Neutrophil (primary cell): ENCODE results near the gene NAT16.

ENCODE experiments used
- H3K27ac ChIP-seq: fragments of 200-600 bp; sonication (generic); 2 replicates; pipeline ENCODE4 v1.5.1; 2016; ENCODE audit warnings: mild to moderate bottlenecking, moderate library complexity
- H3K27me3 ChIP-seq: fragments of 200-600 bp; sonication (generic); 2 replicates; pipeline ENCODE4 v1.6.0; 2016; ENCODE audit warnings: mild to moderate bottlenecking
- H3K36me3 ChIP-seq: fragments of 200-600 bp; sonication (generic); 2 replicates; pipeline ENCODE4 v1.5.1; 2017
- H3K4me1 ChIP-seq, 2 experiments: fragments of 200-600 bp in 1 of 2; sonication (generic) in 1 of 2; 1 replicate in 1 of 2; 2 replicates in 1 of 2; pipeline versions ENCODE4 v1.5.1 to v1.6.1; 2013 to 2016; ENCODE audit warnings: low read depth in 1 of 2, low read length in 1 of 2, mild to moderate bottlenecking in 1 of 2, moderate library complexity in 1 of 2; ENCODE audit not compliant: control insufficient read depth in 1 of 2, insufficient read depth in 1 of 2
- H3K4me3 ChIP-seq, 2 experiments: fragments of 200-600 bp in 1 of 2; sonication (generic) in 1 of 2; 1 replicate in 1 of 2; 2 replicates in 1 of 2; pipeline ENCODE4 v1.5.1; 2013 to 2016; ENCODE audit warnings: low read depth in 1 of 2, low read length in 1 of 2, mild to moderate bottlenecking in 1 of 2, moderate library complexity in 1 of 2
- H3K9me3 ChIP-seq: fragments of 200-600 bp; sonication (generic); 2 replicates; pipeline ENCODE4 v1.5.1; 2016
- CTCF ChIP-seq: fragments of 200-600 bp; sonication (generic); IDR thresholded peaks from 2 replicates; pipeline ENCODE4 v1.5.1; 2016; ENCODE audit warnings: antibody characterized with exemption

Gene NAT16

GRCh38 chr7:101195884-101196283, 15.8 kb upstream of the NAT16 start:
- Histone ChIP-seq H3K4me1 (peaks cover 0 to 7% of the 10 kb centered on the region in 2 experiments), H3K27me3 (peaks cover 60% of the 10 kb centered on the region), H3K9me3 (no peaks in the 10 kb centered on the region), H3K36me3 (no peaks in the 10 kb centered on the region), H3K4me3 (no peak overlapping the region), H3K27ac (no peak overlapping the region)
- TF ChIP-seq CTCF = no peak

- no peak for TF ChIP-seq CTCF
- no peaks in the 10 kb centered on the region for H3K9me3 ChIP-seq
- H3K36me3 ChIP-seq = no peaks in the 10 kb centered on the region
- H3K27me3 ChIP-seq = peaks cover 48% of the 10 kb centered on the region
- H3K4me1 ChIP-seq = peaks cover 0 to 7% of the 10 kb centered on the region in 2 experiments
- no peak overlapping the region for H3K27ac ChIP-seq
- no peak overlapping the region for H3K4me3 ChIP-seq
Observed at GRCh38 chr7:101189109-101189508, 9.0 kb upstream of the NAT16 start.

- no peaks in the 10 kb centered on the region for H3K36me3 ChIP-seq
- H3K27me3 ChIP-seq = peaks cover 62% of the 10 kb centered on the region
- H3K4me1 ChIP-seq = no peaks in the 10 kb centered on the region
- no peak for TF ChIP-seq CTCF
- H3K4me3 ChIP-seq = no peak overlapping the region
- H3K27ac ChIP-seq = no peak overlapping the region
- H3K9me3 ChIP-seq = no peaks in the 10 kb centered on the region
Observed at GRCh38 chr7:101186844-101187428, 6.8 kb upstream of the NAT16 start.

- Histone ChIP-seq H3K36me3 (no peaks in the 10 kb centered on the region), H3K4me1 (no peaks in the 10 kb centered on the region), H3K27me3 (peaks cover 70% of the 10 kb centered on the region), H3K4me3 (no peak overlapping the region), H3K27ac (no peak overlapping the region), H3K9me3 (no peaks in the 10 kb centered on the region)
- TF ChIP-seq CTCF = no peak
Observed at GRCh38 chr7:101186194-101186593, 6.1 kb upstream of the NAT16 start.

- Histone ChIP-seq H3K4me1 (no peaks in the 10 kb centered on the region), H3K27me3 (peaks cover 78% of the 10 kb centered on the region)
Observed at GRCh38 chr7:101185258-101185839, 5.3 kb upstream of the NAT16 start.

More at GRCh38 chr7:101185258-101185839, 5.3 kb upstream of the NAT16 start:
- no peaks in the 10 kb centered on the region for H3K9me3 ChIP-seq
- no peak overlapping the region for H3K27ac ChIP-seq
- no peaks in the 10 kb centered on the region for H3K36me3 ChIP-seq
- TF ChIP-seq CTCF = no peak
- no peak overlapping the region for H3K4me3 ChIP-seq
